HEK293 (cell line): ENCODE results near the gene PLA2G4A.

ENCODE experiments used
- CTCF ChIA-PET: fragments of 350-600 bp; formaldehyde crosslinking; extraction: SDS; loops from one replicate; lab custom pipeline; 2021; ENCODE audit warnings: antibody characterized with exemption; lab: Yijun Ruan, JAX
- POLR2A ChIA-PET: fragments of 300-600 bp; formaldehyde crosslinking; extraction: SDS; loops from one replicate; lab custom pipeline; 2020; ENCODE audit warnings: antibody characterized with exemption, inconsistent platforms; lab: Yijun Ruan, JAX
- H3K27ac ChIP-seq: fragments of 200-500 bp; sonication (Bioruptor generic); 2 replicates; pipeline ENCODE4 v1.5.1; 2014; ENCODE audit warnings: low read depth, low read length, control low read depth, inconsistent platforms; ENCODE audit errors: extremely low read depth
- H3K36me3 ChIP-seq, 2 experiments: fragments of 200-500 bp in 1 of 2; sonication (Bioruptor generic) in 1 of 2; 1 replicate in 1 of 2; 2 replicates in 1 of 2; pipeline ENCODE4 v1.5.1; 2014 to 2017; ENCODE audit warnings: inconsistent platforms in 2 of 2, low read length in 2 of 2; ENCODE audit not compliant: control insufficient read depth in 2 of 2, insufficient read depth in 1 of 2
- H3K4me1 ChIP-seq: fragments of 200-500 bp; sonication (Bioruptor generic); 2 replicates; pipeline ENCODE4 v1.5.1; 2014; ENCODE audit warnings: mild to moderate bottlenecking, low read length, inconsistent platforms; ENCODE audit not compliant: control insufficient read depth, insufficient read depth
- H3K4me3 ChIP-seq: 2 replicates; pipeline ENCODE4 v1.5.1; 2011; ENCODE audit warnings: low read depth, mild to moderate bottlenecking, control low read depth, low read length, moderate library complexity
- H3K9me3 ChIP-seq: fragments of 200-500 bp; sonication (Bioruptor generic); 2 replicates; pipeline ENCODE4 v1.5.1; 2014; ENCODE audit warnings: low read depth, low read length, inconsistent platforms; ENCODE audit not compliant: control insufficient read depth, insufficient read depth
- GLIS2 ChIP-seq: fragments of 450-650 bp; formaldehyde crosslinking; IDR thresholded peaks from 2 replicates; pipeline ENCODE4 v1.5.1; 2016; ENCODE audit warnings: missing biosample characterization, missing genetic modification characterization
- MEIS1 ChIP-seq: sonication (generic); formaldehyde crosslinking; IDR thresholded peaks from 2 replicates; pipeline ENCODE4 v1.8.1; 2022; ENCODE audit warnings: missing genetic modification reagents, mild to moderate bottlenecking, borderline replicate concordance
- RBAK ChIP-seq: fragments of 450-650 bp; formaldehyde crosslinking; IDR thresholded peaks from 2 replicates; pipeline ENCODE4 v1.5.1; 2016; ENCODE audit warnings: missing biosample characterization, missing genetic modification characterization
- TRIM28 ChIP-seq: IDR thresholded peaks from 2 replicates; pipeline ENCODE4 v1.6.1; 2011; ENCODE audit warnings: low read length, control low read depth, borderline replicate concordance
- ZBTB20 ChIP-seq: fragments of 450-650 bp; formaldehyde crosslinking; IDR thresholded peaks from 2 replicates; pipeline ENCODE4 v1.5.1; 2016; ENCODE audit warnings: missing biosample characterization, missing genetic modification characterization
- ZNF140 ChIP-seq: fragments of 450-650 bp; formaldehyde crosslinking; IDR thresholded peaks from 2 replicates; pipeline ENCODE4 v1.5.1; 2016; ENCODE audit warnings: missing biosample characterization, missing genetic modification characterization
- ZNF2 ChIP-seq: fragments of 450-650 bp; formaldehyde crosslinking; IDR thresholded peaks from 2 replicates; pipeline ENCODE4 v1.5.1; 2016; ENCODE audit warnings: missing biosample characterization, missing genetic modification characterization
- ZNF211 ChIP-seq: fragments of 450-650 bp; formaldehyde crosslinking; IDR thresholded peaks from 2 replicates; pipeline ENCODE4 v1.5.1; 2016; ENCODE audit warnings: low read depth, missing biosample characterization, missing genetic modification characterization
- ZNF266 ChIP-seq: fragments of 450-650 bp; formaldehyde crosslinking; IDR thresholded peaks from 2 replicates; pipeline ENCODE4 v1.5.1; 2016; ENCODE audit warnings: missing biosample characterization, missing genetic modification characterization, low read depth
- ZNF426 ChIP-seq: fragments of 450-650 bp; formaldehyde crosslinking; IDR thresholded peaks from 2 replicates; pipeline ENCODE4 v1.5.1; 2017; ENCODE audit warnings: missing biosample characterization, missing genetic modification characterization, mild to moderate bottlenecking, inconsistent platforms, moderate library complexity
- ZNF433 ChIP-seq: fragments of 450-650 bp; formaldehyde crosslinking; IDR thresholded peaks from 2 replicates; pipeline ENCODE4 v1.5.1; 2016; ENCODE audit warnings: missing biosample characterization, missing genetic modification characterization, low read depth
- ZNF473 ChIP-seq: fragments of 450-650 bp; formaldehyde crosslinking; IDR thresholded peaks from 2 replicates; pipeline ENCODE4 v1.5.1; 2017; ENCODE audit warnings: missing biosample characterization, missing genetic modification characterization
- ZNF48 ChIP-seq: fragments of 450-650 bp; formaldehyde crosslinking; IDR thresholded peaks from 2 replicates; pipeline ENCODE4 v1.5.1; 2016; ENCODE audit warnings: missing biosample characterization, missing genetic modification characterization
- ZNF510 ChIP-seq: fragments of 450-650 bp; formaldehyde crosslinking; IDR thresholded peaks from 2 replicates; pipeline ENCODE4 v1.5.1; 2018; ENCODE audit warnings: mild to moderate bottlenecking, missing genetic modification characterization, missing biosample characterization; ENCODE audit not compliant: insufficient replicate concordance
- ZNF529 ChIP-seq: fragments of 450-650 bp; formaldehyde crosslinking; IDR thresholded peaks from 2 replicates; pipeline ENCODE4 v1.5.1; 2017; ENCODE audit warnings: missing genetic modification characterization, missing biosample characterization; ENCODE audit not compliant: insufficient replicate concordance
- ZNF530 ChIP-seq: fragments of 450-650 bp; formaldehyde crosslinking; IDR thresholded peaks from 2 replicates; pipeline ENCODE4 v1.5.1; 2016; ENCODE audit warnings: low read depth, missing biosample characterization, missing genetic modification characterization
- ZNF561 ChIP-seq: fragments of 450-650 bp; IDR thresholded peaks from 2 replicates; pipeline ENCODE4 v1.5.1; 2018; ENCODE audit warnings: missing biosample characterization, missing genetic modification characterization, borderline replicate concordance
- ZNF585B ChIP-seq: fragments of 450-650 bp; formaldehyde crosslinking; IDR thresholded peaks from 2 replicates; pipeline ENCODE4 v1.5.1; 2016; ENCODE audit warnings: missing biosample characterization, missing genetic modification characterization
- ZNF600 ChIP-seq: fragments of 450-650 bp; formaldehyde crosslinking; IDR thresholded peaks from 2 replicates; pipeline ENCODE4 v1.5.1; 2016; ENCODE audit warnings: missing biosample characterization, missing genetic modification characterization
- ZNF610 ChIP-seq: fragments of 450-650 bp; formaldehyde crosslinking; IDR thresholded peaks from 2 replicates; pipeline ENCODE4 v1.5.1; 2016; ENCODE audit warnings: missing biosample characterization, missing genetic modification characterization, borderline replicate concordance
- ZNF76 ChIP-seq: fragments of 450-650 bp; formaldehyde crosslinking; IDR thresholded peaks from 2 replicates; pipeline ENCODE4; 2016; ENCODE audit warnings: low read depth, missing biosample characterization, missing genetic modification characterization, borderline replicate concordance
- ZNF777 ChIP-seq: fragments of 450-650 bp; formaldehyde crosslinking; IDR thresholded peaks from 2 replicates; pipeline ENCODE4 v1.5.1; 2017; ENCODE audit warnings: missing biosample characterization, missing genetic modification characterization, borderline replicate concordance
- ZNF791 ChIP-seq: fragments of 450-650 bp; formaldehyde crosslinking; IDR thresholded peaks from 2 replicates; pipeline ENCODE4 v1.5.1; 2016; ENCODE audit warnings: missing biosample characterization, missing genetic modification characterization
- ZNF830 ChIP-seq: fragments of 450-650 bp; IDR thresholded peaks from 2 replicates; pipeline ENCODE4 v1.5.0; 2018; ENCODE audit warnings: missing biosample characterization, missing genetic modification characterization, low read depth, mild to moderate bottlenecking, moderate library complexity
- TF ChIP-seq, protein P1 (sequence below): fragments of 450-650 bp; IDR thresholded peaks from 2 replicates; pipeline ENCODE4 v1.5.1; 2018; ENCODE audit warnings: missing biosample characterization, mild to moderate bottlenecking, missing genetic modification characterization
- TF ChIP-seq, protein P2 (sequence below): fragments of 450-650 bp; formaldehyde crosslinking; IDR thresholded peaks from 2 replicates; pipeline ENCODE4 v1.5.1; 2016; ENCODE audit warnings: missing biosample characterization, missing genetic modification characterization, borderline replicate concordance
- TF ChIP-seq, protein P3 (sequence below): fragments of 450-650 bp; formaldehyde crosslinking; IDR thresholded peaks from 2 replicates; pipeline ENCODE4 v1.5.1; 2017; ENCODE audit warnings: missing biosample characterization, missing genetic modification characterization
- TF ChIP-seq, protein P4 (sequence below): sonication (generic); formaldehyde crosslinking; IDR thresholded peaks from 2 replicates; pipeline ENCODE4 v1.8.1; 2022; ENCODE audit warnings: mild to moderate bottlenecking, moderate library complexity, missing genetic modification reagents

PLA2G4A gene

DNA sequence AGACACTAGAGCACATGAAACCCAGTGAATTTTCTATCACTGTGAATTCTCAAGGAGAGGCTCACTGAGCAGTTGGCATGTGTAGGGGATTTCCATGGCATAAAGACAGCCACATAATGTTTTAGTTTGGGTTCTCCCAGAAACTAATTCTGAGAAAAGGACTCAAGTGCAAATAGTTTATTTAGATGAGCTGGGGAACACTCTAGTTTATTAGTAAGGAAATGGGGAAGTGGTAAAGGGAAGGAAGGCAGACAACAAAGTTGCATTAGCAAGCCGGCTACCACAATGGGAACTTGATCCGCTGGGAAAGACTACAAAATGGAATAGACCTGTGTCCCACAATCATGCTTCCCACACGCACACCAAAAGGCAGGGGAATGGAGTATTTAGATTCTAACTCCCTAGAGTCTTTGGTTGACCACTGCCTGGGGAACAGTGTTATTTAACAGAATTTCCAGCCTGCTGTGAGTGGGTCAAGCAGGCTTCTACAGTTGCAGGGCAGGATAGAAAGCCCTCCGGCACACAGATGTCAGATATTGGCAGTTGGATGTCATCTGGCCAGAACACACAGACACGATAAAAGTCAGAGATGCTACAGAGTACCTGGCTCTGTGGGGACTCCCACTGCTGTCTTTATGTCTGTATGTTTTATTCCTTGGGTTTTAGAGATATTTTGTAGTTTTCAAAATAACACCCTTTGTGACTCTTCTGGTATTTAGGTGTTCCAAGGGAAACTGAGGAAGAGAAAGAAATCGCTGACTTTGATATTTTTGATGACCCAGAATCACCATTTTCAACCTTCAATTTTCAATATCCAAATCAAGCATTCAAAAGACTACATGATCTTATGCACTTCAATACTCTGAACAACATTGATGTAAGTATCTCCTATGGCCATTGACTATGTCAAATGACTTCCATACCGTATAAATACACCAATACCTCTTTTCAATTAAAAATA is 150.1 kb downstream of the PLA2G4A start:
- no peak overlapping the region for H3K27ac ChIP-seq
- H3K36me3 ChIP-seq = no peaks in the 10 kb centered on the region
- no peaks in the 10 kb centered on the region for H3K4me1 ChIP-seq
- H3K9me3 ChIP-seq = no peaks in the 10 kb centered on the region
- POLR2A ChIA-PET = no interaction called here
- CTCF ChIA-PET = no interaction called here
- H3K4me3 ChIP-seq = no peak overlapping the region
- TF ChIP-seq ZNF830 (tag by site-specific recombination) (no peak), ZNF2 (tag by site-specific recombination) (no peak), ZNF791 (tag by site-specific recombination) (no peak), TRIM28 (no peak), ZNF473 (no peak), ZNF510 (tag by site-specific recombination) (no peak), ZNF211 (tag by site-specific recombination) (no peak), ZNF76 (no peak), ZNF140 (tag by site-specific recombination) (no peak), ZNF610 (tag by site-specific recombination) (no peak)

DNA sequence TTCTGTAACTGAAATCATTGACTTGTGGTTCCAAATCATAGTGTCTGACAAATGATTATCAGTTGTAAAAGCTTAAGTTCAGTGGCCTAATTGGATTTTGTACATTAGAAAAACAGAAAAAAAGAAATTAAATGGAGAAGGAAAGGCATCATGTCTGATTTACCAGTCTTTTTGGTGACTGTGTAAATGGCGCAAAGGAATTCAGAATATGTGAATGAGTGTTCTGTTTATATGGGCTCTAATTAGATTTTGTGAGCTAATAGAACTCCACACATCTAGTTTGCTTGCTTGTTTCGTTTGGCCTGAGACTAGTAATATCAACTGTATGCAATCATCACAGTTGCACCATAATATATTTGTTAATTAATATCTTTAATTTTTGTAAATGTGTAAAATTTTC is 151.7 kb downstream of the PLA2G4A start:
- Histone ChIP-seq H3K27ac (no peak overlapping the region), H3K36me3 (no peaks in the 10 kb centered on the region), H3K4me3 (no peak overlapping the region), H3K4me1 (no peaks in the 10 kb centered on the region), H3K9me3 (no peaks in the 10 kb centered on the region)
- ChIA-PET CTCF (no interaction called here), POLR2A (no interaction called here)
- TF ChIP-seq RBAK = no peak
- TF ChIP-seq ZNF433 = no peak
- no peak for TF ChIP-seq ZNF600 (tag by site-specific recombination)
- TF ChIP-seq GLIS2 (tag by site-specific recombination) = no peak
- no peak for TF ChIP-seq ZNF585B
- TF ChIP-seq, protein P1, sequence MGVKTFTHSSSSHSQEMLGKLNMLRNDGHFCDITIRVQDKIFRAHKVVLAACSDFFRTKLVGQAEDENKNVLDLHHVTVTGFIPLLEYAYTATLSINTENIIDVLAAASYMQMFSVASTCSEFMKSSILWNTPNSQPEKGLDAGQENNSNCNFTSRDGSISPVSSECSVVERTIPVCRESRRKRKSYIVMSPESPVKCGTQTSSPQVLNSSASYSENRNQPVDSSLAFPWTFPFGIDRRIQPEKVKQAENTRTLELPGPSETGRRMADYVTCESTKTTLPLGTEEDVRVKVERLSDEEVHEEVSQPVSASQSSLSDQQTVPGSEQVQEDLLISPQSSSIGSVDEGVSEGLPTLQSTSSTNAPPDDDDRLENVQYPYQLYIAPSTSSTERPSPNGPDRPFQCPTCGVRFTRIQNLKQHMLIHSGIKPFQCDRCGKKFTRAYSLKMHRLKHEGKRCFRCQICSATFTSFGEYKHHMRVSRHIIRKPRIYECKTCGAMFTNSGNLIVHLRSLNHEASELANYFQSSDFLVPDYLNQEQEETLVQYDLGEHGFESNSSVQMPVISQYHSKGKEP = no peak
- no peak for TF ChIP-seq MEIS1 (CRISPR knock-in tag)
- TF ChIP-seq, protein P2, sequence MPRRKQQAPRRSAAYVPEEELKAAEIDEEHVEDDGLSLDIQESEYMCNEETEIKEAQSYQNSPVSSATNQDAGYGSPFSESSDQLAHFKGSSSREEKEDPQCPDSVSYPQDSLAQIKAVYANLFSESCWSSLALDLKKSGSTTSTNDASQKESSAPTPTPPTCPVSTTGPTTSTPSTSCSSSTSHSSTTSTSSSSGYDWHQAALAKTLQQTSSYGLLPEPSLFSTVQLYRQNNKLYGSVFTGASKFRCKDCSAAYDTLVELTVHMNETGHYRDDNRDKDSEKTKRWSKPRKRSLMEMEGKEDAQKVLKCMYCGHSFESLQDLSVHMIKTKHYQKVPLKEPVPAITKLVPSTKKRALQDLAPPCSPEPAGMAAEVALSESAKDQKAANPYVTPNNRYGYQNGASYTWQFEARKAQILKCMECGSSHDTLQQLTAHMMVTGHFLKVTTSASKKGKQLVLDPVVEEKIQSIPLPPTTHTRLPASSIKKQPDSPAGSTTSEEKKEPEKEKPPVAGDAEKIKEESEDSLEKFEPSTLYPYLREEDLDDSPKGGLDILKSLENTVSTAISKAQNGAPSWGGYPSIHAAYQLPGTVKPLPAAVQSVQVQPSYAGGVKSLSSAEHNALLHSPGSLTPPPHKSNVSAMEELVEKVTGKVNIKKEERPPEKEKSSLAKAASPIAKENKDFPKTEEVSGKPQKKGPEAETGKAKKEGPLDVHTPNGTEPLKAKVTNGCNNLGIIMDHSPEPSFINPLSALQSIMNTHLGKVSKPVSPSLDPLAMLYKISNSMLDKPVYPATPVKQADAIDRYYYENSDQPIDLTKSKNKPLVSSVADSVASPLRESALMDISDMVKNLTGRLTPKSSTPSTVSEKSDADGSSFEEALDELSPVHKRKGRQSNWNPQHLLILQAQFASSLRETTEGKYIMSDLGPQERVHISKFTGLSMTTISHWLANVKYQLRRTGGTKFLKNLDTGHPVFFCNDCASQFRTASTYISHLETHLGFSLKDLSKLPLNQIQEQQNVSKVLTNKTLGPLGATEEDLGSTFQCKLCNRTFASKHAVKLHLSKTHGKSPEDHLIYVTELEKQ (tag by site-specific recombination) = no peak
- TF ChIP-seq, protein P3, sequence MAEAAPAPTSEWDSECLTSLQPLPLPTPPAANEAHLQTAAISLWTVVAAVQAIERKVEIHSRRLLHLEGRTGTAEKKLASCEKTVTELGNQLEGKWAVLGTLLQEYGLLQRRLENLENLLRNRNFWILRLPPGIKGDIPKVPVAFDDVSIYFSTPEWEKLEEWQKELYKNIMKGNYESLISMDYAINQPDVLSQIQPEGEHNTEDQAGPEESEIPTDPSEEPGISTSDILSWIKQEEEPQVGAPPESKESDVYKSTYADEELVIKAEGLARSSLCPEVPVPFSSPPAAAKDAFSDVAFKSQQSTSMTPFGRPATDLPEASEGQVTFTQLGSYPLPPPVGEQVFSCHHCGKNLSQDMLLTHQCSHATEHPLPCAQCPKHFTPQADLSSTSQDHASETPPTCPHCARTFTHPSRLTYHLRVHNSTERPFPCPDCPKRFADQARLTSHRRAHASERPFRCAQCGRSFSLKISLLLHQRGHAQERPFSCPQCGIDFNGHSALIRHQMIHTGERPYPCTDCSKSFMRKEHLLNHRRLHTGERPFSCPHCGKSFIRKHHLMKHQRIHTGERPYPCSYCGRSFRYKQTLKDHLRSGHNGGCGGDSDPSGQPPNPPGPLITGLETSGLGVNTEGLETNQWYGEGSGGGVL = no peak
- no peak for TF ChIP-seq ZNF530 (tag by site-specific recombination)
- TF ChIP-seq ZNF266 = no peak
- no peak for TF ChIP-seq ZNF777 (tag by site-specific recombination)
- no peak for TF ChIP-seq ZBTB20
- no peak for TF ChIP-seq ZNF529 (tag by site-specific recombination)
- TF ChIP-seq, protein P4, sequence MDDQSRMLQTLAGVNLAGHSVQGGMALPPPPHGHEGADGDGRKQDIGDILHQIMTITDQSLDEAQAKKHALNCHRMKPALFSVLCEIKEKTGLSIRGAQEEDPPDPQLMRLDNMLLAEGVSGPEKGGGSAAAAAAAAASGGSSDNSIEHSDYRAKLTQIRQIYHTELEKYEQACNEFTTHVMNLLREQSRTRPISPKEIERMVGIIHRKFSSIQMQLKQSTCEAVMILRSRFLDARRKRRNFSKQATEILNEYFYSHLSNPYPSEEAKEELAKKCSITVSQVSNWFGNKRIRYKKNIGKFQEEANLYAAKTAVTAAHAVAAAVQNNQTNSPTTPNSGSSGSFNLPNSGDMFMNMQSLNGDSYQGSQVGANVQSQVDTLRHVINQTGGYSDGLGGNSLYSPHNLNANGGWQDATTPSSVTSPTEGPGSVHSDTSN (CRISPR knock-in tag) = no peak
- TF ChIP-seq ZNF426 = no peak
- no peak for TF ChIP-seq ZNF561 (tag by site-specific recombination)
- TF ChIP-seq ZNF48 (tag by site-specific recombination) = no peak
